Midbrain (tissue), 1 donor: ENCODE measurements around the gene RNF141.

Source experiments
- DNase-seq: peaks from one replicate; lab custom pipeline; 2025; lab: John Stamatoyannopoulos, UW

The RNF141 gene

GRCh38 chr11:10498426-10499250 is 42.3 kb downstream of the RNF141 start:
- no peak for DNase-seq

- DNase-seq = no peak
These were observed 43.0 kb downstream of the RNF141 start for GRCh38 chr11:10498022-10498400.

DNA sequence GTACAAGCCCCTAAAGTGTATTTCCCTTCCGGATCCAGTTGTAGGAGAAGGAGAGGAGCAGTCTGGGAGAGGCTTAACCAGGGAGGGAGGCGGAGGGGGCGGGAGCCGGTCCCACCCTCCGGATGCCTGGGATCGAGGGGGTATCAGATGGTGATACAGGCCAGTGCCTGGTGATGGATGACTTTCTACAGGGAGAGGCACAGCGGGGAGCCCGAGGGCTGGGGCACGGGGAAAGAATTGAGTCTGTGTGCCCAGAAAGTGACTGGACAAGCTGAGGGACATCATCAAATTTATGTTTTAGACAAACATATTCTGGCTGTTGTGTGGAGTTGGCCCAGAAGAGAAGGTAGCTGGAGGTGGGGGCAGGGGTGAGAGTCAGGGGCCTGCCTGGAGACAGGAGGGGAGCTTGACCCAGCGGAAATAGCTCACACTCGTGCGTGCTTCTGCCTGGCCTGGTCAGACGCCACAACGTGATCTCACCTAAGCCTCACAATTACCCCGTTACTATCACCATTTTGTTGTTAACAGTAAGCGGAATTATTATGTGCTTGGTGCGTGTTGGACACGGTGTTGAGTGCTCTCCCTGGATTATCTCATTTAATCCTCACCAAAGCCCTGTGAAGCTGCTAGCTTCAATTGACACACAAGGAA is 43.5 kb downstream of the RNF141 start:
- DNase-seq = no peak

DNA sequence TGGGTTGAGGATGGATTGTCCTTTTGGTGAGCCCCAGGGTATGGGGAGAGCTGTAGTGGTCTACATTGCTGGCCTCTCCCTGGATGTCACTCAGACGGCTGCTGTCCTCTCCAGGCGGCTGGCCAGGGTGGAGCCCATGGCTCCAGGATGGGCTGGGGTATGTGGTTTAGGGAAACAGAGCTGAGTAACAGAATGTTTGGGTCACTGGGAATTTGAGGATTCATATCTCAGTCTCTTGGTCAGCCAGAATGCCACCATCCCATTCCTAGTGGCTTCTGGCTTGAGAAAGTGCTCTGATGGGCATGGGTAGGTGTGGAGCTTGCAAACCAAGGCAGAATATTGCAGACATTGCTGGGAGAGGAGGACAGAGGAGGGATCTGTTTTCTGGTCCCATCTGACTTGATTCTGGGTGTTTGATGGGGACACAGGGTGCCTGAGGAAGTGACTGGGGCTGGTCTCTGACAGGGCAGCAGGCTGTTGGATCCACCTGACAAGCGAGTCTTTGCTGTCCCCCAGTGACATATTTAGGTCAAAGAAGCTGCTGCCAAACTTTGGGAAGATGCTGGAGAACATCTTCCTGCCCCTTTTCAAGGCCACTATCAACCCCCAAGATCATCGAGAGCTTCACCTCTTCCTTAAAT is 44.6 kb downstream of the RNF141 start:
- no peak for DNase-seq

DNA sequence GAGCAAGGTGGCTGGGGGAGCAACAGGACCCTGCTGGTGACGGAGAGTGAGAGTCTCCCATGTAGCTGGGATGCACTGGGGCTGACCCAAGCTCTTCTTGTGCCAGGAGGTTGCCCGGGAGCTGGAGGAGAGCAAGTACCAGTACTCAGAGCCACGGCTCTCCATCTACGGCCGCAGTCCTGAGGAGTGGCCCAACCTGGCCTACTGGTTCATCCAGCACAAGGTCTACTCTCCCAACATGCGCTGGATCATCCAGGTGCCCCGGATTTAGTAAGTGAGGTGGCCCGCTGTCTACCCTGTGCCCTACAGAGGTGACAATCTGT is 45.6 kb downstream of the RNF141 start:
- no peak for DNase-seq

DNA sequence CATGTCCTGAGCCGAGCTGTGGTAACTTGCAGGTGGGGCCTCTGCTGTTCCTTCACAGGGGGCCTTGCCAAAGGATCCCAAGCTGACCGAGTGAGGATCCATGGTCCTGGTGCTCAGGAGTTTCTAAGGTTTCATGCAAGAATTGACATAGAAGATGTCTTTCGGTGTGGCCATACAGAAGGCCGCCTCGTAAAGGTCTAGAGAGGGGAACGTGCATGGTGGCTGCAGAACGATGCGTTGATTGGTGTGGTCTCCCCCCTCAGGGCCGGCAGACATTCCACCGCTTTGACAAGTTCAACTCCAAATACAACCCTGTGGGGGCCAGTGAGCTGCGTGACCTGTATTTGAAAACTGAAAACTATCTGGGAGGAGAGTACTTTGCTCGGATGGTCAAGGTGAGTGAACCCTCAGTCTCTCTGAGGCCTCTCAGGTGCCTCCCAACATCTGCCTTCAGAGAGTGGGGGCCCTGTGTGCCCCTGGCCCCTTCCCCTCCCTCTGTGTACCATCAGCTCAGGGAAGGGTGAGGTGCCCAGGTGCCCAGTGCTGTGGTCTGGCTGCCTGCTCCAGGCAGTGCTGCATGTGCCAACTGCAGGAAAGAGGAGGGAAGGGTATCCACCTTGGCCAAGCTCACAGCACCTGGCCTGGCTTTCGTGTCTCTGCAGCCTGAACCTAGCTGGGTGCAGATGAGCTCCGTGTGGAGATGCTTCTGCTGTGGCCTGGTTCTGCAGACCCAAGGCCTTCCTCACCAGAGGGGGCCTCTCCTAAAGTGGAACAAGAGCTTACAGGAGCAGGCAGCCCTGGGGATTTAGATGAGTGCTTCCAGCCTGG is 46.1 kb downstream of the RNF141 start:
- DNase-seq = no peak

- DNase-seq = no peak
These were observed 47.8 kb downstream of the RNF141 start for GRCh38 chr11:10493041-10493663.

DNA sequence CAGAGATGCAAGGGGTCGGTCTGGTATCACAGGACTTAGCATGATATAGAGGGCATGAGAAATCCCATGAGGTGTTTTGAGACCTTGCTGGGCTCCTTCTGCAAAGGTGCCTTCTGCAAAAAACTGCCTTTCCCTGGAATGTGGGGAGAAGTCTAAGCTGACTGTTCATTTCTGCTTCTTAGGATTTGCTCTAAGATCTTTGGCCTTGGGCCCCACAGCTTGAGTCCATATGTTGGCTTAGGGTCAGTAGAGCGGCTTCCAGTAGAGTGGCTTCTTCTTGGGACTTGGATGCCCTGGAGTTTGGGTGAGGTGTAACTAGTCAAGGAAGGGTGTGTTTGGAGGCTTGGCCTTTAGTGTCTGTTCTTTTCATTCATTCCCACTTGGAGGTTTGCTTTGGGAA is 48.9 kb downstream of the RNF141 start:
- DNase-seq = no peak

GRCh38 chr11:10490398-10491241 is 50.4 kb downstream of the RNF141 start:
- DNase-seq = peak; percentile 90

- no peak for DNase-seq
These were observed 51.0 kb downstream of the RNF141 start for GRCh38 chr11:10490032-10490397.

DNA sequence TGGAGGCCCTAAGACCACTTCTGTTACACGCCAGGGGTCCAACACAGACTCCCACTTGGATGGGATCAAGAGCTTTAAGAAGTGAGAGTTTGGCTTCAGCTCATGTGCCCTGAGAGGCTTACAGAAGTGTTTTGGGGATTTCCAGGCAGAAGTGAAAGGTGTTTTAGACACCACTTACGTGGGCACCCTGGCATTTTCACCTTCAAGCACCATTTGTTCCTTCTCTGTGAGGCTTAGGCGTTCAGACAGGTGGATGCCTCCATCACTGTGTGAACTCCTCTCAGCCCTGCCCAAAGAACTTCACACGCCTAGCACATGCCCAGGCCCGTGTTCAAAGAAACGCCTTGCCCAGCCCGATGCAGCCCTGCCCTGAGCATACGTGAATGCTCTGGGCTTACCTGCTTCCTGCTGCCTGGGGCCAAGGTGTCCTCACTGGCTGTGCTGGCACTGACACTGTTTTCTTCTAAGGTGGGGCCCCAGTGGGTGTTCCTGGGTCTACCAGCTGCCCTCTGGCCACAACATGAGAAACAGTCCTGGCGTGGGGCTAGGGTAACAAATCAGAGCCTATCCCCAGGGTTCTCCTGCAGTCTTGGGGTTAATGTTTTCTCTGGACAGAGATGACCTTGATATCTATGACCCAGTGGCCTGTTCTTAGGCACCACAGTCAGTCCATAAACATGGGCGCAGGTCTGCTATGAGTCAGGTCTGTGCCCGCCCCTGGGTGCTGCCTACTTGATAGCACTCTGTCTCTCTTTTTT is 51.9 kb downstream of the RNF141 start:
- no peak for DNase-seq

DNA sequence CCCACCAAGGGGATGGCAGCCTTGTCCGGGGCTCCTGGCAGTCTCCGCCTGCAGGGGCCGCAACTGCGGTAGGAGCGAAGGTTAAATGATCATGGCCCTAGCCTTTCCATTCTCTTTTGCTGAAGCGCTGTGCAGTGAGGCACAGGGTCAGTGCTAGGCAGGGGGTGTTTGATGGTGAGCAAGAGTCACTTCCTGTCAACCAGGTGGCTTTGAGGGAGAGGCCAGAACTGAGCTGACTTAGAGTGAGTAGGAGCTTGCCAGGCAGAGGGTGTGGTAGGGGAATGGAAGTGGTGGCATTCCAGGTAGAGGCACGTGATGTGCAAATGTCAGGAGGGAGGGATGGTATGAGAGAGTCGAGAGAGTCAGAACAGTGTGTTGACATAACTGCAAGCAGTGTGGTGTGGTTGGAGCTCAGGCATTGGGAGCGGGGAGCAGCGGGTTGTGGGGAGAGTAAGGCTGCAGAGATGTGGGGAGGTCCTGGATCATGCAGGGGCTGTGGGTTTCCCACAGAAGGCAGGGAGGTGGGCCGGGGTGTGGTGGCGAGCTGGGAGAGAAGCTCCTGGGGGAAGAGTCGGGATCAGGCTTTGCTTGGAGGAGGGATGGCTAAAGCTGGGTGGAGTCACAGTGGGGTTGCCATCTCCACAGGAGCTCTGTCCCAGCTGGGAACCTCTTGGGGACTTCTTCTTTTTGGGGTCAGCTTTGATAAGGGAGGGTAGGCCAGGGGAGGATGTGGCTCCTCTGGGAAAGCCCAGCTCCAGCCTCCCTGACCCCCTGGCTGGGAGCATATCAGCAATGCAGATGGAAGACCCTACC is 52.7 kb downstream of the RNF141 start:
- no peak for DNase-seq

- no peak for DNase-seq
These were observed 53.9 kb downstream of the RNF141 start for GRCh38 chr11:10487002-10487647.

DNA sequence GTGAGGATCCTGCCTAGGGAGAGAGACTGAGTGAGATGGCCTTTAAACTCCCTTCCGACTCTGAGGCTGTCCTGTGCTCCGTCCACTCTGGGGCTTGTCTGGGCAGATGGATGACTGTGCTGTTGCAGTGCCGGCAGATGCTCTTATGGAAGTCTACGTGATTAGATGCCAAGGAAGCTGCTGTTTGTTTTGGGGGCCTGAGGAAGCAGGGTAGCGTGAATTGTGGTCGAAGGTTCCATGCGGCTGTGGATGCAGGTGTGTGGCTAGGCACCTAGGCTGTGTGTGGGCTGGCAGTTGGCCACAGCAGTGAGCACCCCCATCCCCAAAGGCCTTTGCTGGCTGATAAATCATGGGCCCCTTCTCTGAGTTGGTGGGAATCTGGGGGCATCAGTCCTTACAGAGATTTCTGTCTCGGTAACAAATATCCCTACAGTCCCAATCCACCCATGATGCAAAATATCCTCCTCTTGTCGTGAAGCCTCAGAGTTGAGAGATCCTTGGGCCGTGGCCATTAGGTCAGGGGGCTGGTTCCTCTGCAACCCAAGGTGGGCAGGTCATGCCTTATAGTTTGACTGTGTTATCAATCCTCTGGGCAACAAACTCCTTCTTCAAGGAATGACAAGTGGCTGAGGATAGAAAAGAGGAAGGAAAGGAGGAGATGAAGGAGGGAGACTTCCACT is 54.7 kb downstream of the RNF141 start:
- DNase-seq = no peak

DNA sequence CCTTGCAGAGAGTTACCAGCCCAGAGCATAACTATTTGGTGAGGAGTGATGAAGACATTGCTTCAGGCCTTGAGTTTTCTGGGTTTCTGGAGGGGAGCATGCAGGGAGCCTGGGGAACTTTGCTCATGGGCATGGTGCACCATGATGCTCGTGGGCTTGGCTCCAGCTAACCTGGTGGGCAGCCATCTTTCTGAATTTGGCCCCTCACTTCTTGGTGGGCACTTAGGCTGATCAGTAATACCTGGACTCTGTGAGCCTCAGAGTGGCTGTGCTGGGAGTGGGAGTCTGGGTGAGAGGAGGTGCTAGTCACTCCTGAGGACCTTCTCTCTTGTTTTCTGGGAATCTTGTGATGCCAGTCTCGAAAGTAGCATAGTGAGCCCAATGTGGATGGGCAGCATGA is 55.3 kb downstream of the RNF141 start:
- no peak for DNase-seq

- DNase-seq = no peak
These were observed 56.4 kb downstream of the RNF141 start for GRCh38 chr11:10484461-10485180.

- DNase-seq = no peak
These were observed 57.4 kb downstream of the RNF141 start for GRCh38 chr11:10483584-10483983.

DNA sequence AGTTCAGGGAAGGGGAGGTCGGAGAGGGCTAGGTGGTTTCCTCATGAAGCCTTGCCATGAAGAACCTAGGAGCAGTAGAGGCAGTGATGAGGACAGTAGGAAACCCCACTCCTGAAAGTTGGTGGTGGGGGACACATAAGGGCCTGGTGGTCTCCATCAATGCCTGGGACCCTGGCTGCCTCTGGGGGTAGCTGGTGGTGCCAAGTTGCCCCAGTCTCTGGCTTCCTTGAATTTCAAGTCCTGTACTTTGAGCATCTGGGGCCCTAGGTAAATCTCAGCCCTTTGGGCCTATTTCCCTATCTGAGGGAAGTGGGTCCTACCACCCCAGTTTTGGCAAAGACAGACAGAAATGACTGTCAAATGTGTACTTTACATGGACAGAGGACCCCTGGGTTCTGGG is 57.8 kb downstream of the RNF141 start:
- no peak for DNase-seq
